GM19438 (cell line): Measurements from ENCODE around the gene CCNJL.
"Not testable (repeated sequence)": the region's sequence is repeated elsewhere in the genome, so short reads cannot be mapped to it uniquely, and the experiment has no call there.

Experiments
- ATAC-seq: cut with Tn5 transposase; IDR thresholded peaks from one replicate; pipeline ENCODE4 v1.9.1; 2021; ENCODE audit warnings: low read depth; ENCODE audit not compliant: unreplicated experiment

CCNJL gene

DNA sequence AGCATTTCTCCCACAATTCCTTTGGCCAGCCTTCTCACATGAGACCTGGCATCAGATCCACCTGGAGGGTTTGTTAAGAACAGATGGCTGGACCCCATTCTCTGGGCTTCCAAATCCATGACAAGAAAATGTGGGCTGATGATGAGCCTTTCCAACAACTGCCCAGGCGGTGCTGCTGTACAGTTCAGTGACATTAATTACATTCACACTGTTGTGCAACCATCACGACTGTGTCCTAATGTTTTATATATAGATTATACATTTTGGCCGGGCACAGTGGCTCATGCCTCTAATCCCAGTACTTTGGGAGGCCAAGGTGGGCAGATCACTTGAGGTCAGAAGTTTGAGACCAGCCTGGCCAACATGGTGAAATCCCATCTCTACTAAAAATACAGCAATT lies 22.4 kb upstream of the CCNJL start:
- ATAC-seq = not testable (repeated sequence)

DNA sequence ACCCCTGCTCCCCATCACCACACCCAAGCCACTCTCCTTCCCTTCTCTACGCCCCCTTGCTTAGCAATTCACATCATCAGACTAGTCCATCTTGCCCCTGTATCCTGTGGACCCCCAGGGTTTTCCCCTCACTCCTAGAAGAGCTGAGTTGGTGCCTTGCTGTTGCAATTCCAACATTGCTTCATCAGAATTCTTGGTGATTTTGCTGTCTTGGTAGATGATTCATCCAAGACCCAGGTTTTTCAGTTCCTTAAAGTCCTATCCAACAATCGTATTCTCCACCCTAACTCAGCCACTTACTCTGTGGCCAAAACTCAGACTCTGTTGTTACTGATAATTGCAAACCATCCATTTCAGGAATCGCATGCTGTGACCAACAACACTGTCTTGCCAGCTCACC lies 21.4 kb upstream of the CCNJL start:
- no peak for ATAC-seq

DNA sequence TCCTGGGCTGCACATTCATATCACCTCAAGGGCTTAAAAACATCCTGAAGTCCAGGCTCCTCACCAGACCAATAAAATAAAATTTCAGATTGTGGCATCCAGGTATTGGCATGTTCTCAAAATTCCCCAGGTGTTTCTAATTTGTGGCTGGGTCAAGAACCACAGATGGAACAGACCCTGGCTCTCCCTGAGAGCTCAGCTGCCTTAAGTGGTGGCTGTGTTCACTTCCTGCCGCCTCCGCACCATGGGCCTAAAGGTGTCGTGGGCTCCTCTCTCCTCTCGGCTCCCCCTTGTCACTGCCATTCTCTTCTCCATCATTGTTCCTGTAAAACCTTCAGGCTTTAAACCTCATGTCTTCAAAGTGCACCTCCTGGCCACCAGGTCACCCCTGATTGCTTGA lies 17.8 kb upstream of the CCNJL start:
- ATAC-seq = no peak

DNA sequence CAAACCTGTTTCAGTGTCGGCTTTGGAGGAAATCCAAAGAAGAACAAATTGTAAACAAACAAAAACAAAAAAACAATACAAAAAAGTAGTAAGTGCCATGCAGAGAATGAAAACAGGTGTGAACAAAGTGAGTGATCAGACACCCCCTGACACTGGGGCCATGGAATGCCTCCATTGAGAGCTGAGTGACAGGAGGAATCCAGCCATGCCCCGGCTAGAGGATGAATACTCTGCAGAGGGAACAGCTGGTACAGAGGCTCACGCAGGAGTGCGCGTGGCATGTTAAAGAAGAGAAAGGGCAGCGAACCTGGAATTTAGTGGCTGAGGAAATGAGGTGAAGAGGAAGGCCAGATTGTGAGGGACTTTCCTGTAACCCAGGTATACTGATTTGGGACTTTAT lies 15.5 kb upstream of the CCNJL start:
- ATAC-seq = no peak

DNA sequence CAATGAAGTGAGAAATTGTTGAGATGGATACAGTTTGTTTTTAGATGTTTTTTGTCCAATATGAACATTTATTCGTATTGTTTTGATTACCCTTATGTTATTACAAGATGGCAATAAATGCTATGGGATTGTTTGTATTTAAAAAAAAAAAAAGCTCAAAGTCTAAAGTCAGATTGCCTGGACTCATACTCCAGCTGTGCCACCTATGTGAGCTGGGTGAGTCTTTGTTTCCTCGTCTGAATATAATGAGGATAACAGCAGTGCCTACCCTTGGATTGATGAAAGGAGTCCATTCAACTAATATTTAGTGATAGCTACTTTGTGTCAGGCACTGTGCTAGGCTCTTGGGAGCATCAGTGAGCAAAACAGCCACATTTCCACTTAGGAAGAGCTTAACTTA lies 14.6 kb upstream of the CCNJL start:
- ATAC-seq = no peak

DNA sequence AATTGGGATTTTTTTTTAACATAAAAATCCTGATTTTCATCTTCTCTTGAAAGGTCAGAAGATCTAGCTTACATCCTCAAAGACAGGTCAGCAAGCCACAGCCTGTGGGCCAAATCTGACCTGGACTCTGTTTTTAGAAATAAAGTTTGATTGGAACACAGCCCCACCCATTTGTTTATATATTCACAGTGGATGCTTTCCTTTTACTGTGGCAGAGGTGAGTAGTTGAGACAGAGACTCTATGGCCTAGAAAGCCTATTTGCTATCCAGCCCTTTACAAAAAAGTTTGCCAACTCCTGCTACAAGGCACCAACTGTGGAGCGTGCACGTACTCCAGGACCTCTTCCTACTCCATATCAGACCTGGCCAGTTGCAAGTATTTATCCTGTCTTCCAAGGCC lies 13.4 kb upstream of the CCNJL start:
- no peak for ATAC-seq

DNA sequence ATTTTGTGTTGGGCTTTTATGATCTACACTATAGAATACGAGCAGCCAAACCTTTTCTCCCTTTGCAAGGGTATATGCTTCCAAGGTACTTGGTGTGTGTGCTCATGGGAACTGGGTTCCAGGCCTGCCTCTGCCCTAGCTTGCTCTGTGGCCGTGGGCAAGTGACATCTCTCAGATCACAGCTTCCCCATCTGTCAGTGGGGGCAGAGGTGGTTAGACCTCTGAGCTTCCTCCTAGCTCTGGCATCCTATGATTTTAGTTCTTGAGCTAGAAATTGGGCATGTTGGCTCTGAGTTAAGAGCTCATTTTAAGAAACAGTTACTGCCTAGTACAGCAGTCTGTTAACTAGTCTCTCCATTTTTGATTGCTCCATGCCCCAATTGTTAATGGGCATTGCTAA lies 12.5 kb upstream of the CCNJL start:
- ATAC-seq = no peak

DNA sequence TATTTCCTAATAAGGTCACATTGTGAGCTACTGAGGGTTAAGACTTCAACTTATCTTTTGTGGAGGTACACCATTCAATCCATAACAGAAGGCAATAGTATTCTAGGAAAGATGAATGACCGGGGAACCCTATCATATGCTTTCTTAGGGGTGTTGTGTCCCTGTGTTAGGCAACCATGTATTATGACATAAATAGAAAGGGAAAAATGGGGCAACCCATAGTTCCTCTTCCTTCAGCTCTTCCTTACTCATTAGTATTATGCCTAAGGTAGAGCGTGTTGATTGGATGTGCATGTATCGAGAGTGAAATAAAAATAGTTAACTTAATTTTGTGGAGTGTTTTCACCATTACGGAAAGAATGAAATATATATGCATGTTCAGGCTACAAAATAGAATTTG lies 6.0 kb upstream of the CCNJL start:
- ATAC-seq = no peak

DNA sequence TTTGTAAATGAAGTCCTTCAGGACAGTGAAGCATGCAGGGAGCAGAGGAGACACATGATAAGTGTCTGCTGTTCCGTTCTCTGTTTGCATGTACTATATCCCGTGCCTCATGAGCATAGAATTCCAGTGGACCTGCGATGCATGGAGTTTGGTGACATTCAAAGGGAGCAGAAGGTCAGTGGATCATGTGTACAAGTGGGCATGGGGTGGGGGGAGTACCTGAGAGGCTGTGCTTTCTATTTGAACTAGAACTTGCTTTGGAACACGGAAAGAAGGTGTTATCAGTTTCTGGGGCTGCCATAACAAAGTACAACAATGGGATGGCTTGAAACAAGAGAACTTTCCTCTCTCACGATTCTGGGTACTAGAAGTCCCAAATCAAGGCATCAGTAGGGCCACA lies 5.1 kb upstream of the CCNJL start:
- no peak for ATAC-seq

DNA sequence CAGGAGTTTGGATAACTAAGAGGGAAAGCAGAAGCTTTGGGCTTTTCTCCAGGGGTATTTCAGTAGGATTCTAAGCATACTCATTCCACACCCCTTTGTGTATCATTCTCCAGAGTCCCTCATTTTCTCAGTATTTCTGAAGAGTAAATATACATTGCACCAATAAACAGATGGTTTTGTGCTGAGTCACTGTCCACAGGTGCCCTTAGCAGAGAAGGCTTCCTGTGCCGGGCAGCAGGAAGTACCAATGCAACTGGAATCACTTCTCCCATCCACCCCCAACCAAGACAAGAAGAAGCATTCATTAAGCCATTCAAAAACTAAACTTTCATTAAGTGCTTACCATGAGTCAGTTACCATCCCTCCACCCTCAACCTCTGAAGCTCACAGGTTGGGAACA lies 3.6 kb upstream of the CCNJL start:
- no peak for ATAC-seq

DNA sequence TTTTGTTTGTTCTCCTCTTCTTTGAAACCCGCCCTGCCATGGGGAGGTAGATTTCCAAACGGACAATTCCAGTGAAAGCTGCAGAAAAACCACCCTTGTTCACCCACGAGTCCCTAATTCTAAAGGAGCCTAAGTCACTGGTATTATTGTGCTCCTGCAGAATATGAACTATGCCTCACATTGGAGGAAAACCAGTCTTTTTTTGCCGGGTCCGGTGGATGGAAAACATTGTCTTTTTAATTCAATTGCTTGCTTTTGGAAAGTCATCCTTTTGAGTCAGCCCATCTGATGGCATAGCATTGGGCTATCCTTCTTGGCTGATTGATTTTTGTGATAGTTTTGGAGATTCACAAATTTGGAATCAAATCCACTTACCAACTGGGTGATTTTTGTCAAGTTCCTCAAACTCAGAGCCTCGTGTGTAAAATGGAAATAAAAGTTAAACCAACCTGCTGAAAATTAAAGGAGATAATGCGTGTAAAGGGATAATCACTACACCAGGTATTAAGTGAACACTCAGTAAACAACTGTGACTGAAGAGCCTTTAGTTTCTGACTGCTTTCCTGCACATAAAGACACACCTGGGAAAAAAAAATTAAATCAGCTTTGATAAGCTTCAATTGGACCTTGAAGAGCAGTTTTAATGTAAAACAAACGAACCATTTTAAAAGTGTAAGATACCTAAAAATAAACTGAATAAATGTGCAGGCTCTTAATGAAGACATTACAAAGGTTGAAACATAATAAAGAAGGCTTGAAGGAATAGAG lies 780 bp upstream of the CCNJL start:
- ATAC-seq = no peak

DNA sequence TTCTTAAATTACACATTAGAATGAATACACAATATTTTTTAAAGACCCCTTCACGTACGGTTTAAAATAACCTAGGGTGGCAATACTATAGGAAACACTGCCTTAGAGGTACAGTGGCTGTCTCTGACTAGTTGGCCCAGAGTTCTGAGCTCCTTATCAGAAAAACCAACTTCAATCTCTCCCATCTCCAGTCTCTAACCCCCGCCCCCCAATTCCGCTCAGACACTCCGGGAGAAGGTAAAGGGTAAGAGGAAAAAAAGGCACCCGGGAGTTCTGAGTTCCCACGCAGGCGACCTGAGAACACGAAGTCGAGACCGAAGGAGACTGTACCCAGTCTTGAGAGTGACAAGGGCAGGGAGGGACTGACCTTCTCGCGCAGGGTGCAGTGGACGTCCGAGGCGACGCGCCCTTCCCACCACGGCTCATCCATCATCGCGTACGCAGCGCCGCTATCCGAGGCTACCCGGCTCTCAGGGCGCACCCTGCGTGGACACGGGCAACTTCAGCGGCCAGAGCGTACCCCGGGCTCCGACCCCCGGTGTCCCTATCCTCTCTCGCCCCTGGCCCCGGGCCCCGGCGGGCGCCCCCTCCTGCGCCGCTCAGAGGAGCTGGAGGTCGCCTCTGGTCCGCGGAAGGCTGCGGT lies 752 bp downstream of the CCNJL start:
- ATAC-seq = peak; percentile 19

DNA sequence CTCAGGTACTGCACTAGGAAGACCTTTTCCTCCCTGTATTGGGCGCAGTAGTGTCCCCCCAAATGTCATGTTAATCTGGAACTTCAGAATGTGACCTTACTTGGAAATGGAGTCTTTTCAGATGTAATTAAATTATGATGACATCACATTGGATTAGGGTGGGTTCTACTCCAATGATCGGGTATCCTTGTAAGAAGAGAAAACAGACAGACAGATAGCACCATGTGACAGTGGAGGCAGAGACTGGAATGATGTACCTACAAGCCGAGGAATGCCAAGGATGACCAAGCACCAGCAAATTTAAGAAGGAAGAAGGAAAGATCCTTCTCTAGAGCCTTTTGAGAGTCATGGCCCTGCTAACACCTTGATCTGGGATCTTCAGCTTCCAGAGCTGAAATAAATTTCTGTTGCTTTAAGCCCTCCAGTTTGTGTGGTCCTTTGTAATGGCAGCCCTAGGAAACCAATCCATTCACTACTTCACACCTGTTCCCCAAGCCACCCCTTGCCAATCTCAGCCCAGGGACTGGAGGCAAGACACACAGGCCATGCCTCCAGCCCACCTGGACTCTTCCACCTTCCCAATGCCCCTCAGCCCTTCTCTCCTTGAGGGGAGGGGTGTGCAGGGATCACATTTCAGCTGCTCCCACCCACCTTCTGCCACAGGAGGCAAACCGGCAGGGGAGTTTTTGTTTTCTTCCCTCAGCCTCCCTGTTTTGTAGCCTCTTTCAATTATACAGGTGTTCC lies 1.6 kb downstream of the CCNJL start:
- ATAC-seq = no peak

DNA sequence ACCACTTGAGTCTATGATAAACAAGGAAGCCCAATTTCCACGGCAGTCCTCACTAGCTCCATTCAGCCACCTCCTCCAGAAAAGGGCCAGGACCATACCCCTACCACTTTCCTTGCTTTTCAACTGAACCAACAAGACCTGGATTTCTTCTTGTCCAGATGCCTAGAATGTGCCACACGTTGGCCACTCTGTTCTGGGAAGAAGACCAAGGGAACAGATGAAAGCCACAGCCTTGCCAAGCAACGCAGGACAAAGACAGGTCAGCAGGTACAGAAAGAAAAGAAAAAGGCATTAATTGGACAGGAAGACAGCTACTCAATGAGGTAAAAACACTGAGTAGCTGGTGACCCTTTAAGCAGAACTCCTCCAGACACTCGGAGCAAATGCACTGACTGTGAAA lies 2.2 kb downstream of the CCNJL start:
- ATAC-seq = no peak

DNA sequence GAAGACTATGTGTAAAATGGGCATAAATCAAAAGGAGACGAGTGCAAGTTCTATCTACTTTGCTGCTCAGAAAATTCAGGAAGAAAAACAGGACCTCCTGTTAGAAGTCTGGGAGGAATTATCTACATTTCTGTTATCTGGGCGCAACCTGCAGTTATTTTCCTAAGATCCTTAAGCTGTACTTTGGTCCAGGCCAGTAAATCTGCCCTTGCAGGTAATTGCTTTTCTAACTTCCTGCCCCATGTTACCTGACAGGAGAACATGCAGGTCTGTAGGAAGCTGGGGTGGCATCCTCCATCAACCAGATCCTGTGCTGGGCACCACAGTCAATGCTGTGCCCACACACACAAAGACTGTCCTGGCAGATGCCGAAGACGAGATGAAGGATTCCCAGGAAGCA lies 5.7 kb downstream of the CCNJL start:
- no peak for ATAC-seq

DNA sequence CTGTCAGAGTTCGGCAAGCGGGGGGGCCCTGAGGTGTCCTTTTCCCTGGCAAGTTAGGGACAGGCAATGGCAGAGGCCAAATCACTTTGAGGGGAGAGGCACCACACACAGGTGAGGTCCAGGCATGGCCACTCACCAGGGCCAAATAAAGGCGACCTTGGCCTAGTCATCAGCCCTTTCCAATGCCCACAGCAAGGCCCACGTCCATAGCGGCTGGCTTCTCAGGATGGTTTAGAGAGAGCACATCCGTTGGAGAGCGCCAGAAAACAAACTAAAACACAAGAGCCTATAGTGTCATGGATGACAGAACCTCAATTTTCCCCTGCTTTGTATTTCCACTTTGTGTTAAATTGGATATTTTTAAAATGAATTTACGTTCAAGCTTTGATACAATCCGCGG lies 7.0 kb downstream of the CCNJL start:
- no peak for ATAC-seq

DNA sequence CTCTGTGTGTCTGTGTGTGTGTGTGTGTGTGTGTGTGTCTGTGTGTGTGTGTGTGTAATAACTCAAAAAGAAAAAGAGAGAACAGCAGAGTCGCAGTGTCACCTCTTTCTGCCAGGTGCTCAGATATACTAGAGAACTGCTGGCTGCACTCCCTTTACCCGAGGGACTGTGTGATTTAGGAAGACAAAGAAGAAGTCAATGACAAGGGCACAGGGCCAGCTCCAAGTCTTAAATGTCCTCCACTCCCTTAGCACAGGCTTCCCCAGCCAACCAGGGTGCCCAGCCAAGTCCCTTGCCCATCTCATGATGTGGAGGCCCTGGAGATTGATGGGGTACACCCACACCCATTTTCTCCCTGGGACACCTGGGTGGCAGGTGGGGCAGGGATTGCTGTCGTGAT lies 8.7 kb downstream of the CCNJL start:
- ATAC-seq = no peak

DNA sequence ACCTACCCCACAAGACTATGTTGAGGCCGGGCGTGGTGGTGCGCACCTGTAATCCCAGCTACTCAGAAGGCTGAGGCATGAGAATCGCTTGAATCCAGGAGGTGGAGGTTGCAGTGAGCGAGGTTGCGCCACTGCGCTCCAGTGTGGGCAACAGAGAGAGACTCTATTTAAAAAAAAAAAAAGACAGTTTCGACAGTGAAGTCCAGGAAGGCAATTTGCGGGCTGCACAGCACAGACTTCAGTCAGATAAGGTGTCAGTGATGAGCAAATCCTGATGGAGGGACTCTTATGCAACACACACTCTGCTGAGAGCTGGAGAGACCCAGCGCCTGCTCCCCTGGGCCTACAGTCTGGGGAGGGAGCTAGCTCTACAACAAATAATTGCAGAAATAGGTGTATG lies 14.2 kb downstream of the CCNJL start:
- no peak for ATAC-seq

DNA sequence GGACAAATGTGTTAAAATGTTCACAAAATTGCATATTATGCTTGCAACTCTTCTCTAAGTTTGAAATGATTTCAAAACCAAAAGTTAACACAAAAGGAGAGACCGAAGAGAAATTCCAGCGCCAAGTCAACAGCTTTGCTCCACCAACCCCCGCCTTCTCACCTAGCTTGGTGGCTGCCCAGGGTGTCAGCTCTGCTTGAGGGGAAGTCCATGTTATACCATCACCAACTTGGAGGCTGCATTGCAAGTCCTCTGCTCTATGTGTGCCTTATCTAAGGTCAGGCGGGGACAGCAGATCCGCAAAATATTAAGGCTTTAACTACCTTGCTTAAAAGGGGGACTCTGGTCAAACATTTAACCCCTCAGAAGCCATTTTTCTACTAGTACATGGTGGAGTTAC lies 14.6 kb downstream of the CCNJL start:
- ATAC-seq = no peak

DNA sequence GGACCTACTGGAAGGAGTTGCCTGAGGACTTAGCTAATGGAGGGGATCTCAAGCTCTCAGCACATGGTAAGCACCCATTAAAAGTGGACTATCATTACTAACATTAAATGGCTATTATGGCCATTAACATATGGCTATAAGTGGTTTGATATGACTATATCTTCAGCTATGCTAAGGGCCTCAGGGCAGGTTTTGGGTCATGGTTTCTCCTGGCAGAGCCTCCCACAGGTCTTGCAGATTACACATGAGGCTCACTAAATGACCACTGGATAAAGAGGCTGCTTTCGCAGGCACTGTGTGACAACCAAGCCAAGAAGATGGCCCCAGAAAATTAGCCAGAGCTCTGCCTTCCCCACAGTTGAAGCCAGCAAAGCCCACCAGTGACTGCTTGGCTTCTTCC lies 15.4 kb downstream of the CCNJL start:
- ATAC-seq = no peak

DNA sequence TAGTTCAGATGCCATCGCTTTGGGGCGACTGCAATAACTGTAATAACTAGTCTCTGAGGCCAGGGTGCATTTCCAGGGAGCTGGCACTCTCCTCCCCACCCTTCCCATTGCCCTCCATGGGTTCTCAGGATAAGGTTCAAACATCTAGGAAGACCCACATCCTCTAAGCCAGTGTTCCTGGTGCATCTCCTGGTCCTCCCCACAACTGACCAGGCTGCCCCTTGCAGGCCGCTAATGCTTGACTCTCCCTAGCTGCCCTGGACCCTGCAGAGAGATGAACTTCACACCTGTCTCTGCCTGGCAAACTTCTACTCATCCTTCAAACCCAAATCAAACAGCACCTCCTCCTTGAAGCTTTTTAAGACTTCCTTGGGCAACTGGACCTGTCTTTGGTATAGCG lies 15.9 kb downstream of the CCNJL start:
- no peak for ATAC-seq
